Neural cell (in vitro differentiated cells): ENCODE results near the gene INPP5F. TPM values are rescaled to one million over a fixed set of nuclear protein-coding genes. Genes with fewer than 3 reads are reported as not detected.
A peak's percentile ranks its signal among the peaks of the same experiment; 100 is the strongest.

Experiments
- H2AFZ ChIP-seq: fragments of 200-600, 300-800 bp; sonication (generic), shearing (Covaris generic); 2 replicates; pipeline ENCODE4 v1.6.0; 2014; ENCODE audit warnings: low read depth, mild to moderate bottlenecking, antibody characterized with exemption, low read length, moderate library complexity
- H3F3A ChIP-seq: fragments of 200-600 bp; shearing (Covaris generic); 2 replicates; pipeline ENCODE4 v1.6.1; 2016; ENCODE audit warnings: mild to moderate bottlenecking, moderate library complexity, mixed read lengths, antibody characterized with exemption, low read length; ENCODE audit not compliant: insufficient read depth, poor library complexity, severe bottlenecking
- H3K27ac ChIP-seq: fragments of 200-600, 300-800 bp; sonication (generic), shearing (Covaris generic); 2 replicates; pipeline ENCODE4 v1.5.1; 2014; ENCODE audit warnings: mild to moderate bottlenecking, low read length, moderate library complexity
- H3K27me3 ChIP-seq: fragments of 300-800, 200-600 bp; sonication (generic), shearing (Covaris generic); 2 replicates; pipeline ENCODE4 v1.6.0; 2014; ENCODE audit warnings: mild to moderate bottlenecking, low read depth, low read length, moderate library complexity; ENCODE audit not compliant: insufficient read depth
- H3K36me3 ChIP-seq: fragments of 300-800, 200-600 bp; sonication (generic), shearing (Covaris generic); 2 replicates; pipeline ENCODE4 v1.5.1; 2014; ENCODE audit warnings: mild to moderate bottlenecking, antibody characterized with exemption, low read length, moderate library complexity; ENCODE audit not compliant: insufficient read depth
- H3K4me2 ChIP-seq: fragments of 300-800, 200-600 bp; sonication (generic), shearing (Covaris generic); 2 replicates; pipeline ENCODE4 v1.6.0; 2014; ENCODE audit warnings: mild to moderate bottlenecking, low read length
- H3K4me3 ChIP-seq: fragments of 300-800, 200-600 bp; sonication (generic), shearing (Covaris generic); 2 replicates; pipeline ENCODE4 v1.5.1; 2014; ENCODE audit warnings: mild to moderate bottlenecking, low read length, moderate library complexity
- H3K79me2 ChIP-seq: fragments of 200-600 bp; shearing (Covaris generic); replicated peaks from 2 replicates; pipeline ENCODE4 v1.6.0; 2014; ENCODE audit warnings: mild to moderate bottlenecking, low read length, moderate library complexity; ENCODE audit not compliant: insufficient read depth
- H3K9ac ChIP-seq: fragments of 300-800, 200-600 bp; sonication (generic), shearing (Covaris generic); 2 replicates; pipeline ENCODE4 v1.6.1; 2016; ENCODE audit warnings: mild to moderate bottlenecking, low read length, mixed read lengths
- H3K9me2 ChIP-seq: fragments of 200-600 bp; shearing (Covaris generic); 2 replicates; pipeline ENCODE4 v1.6.1; 2016; ENCODE audit warnings: mild to moderate bottlenecking, low read length, mixed read lengths; ENCODE audit not compliant: insufficient read depth
- H3K9me3 ChIP-seq: fragments of 200-600, 300-800 bp; sonication (generic), shearing (Covaris generic); 2 replicates; pipeline ENCODE4 v1.6.1; 2016; ENCODE audit warnings: mild to moderate bottlenecking, mixed run types, low read length, moderate library complexity, mixed read lengths
- H4K20me1 ChIP-seq: fragments of 200-600 bp; shearing (Covaris generic); 2 replicates; pipeline ENCODE4 v1.6.1; 2016; ENCODE audit warnings: mild to moderate bottlenecking, mixed run types; ENCODE audit not compliant: insufficient read depth
- EP300 ChIP-seq: fragments of 450-650 bp; conservative IDR thresholded peaks from 2 replicates; pipeline ENCODE4 v1.6.1; 2014; ENCODE audit warnings: antibody characterized with exemption, mild to moderate bottlenecking, moderate library complexity; ENCODE audit not compliant: poor library complexity, severe bottlenecking
- EZH2 ChIP-seq: fragments of 200-600, 300-800 bp; shearing (Covaris generic), sonication (generic); IDR thresholded peaks from 2 replicates; pipeline ENCODE4 v1.6.1; 2014; ENCODE audit warnings: antibody characterized with exemption, low read length, borderline replicate concordance, mild to moderate bottlenecking; ENCODE audit not compliant: insufficient read depth, poor library complexity, severe bottlenecking
- MXI1 ChIP-seq: fragments of 450-650 bp; conservative IDR thresholded peaks from 2 replicates; pipeline ENCODE4 v1.6.1; 2014; ENCODE audit warnings: antibody characterized with exemption, mild to moderate bottlenecking; ENCODE audit not compliant: poor library complexity, severe bottlenecking
- POLR2AphosphoS5 ChIP-seq: IDR thresholded peaks from 2 replicates; pipeline ENCODE4 v1.6.1; 2012
- RAD21 ChIP-seq: fragments of 450-650 bp; conservative IDR thresholded peaks from 2 replicates; pipeline ENCODE4 v1.6.1; 2014; ENCODE audit warnings: antibody characterized with exemption, mild to moderate bottlenecking, moderate library complexity
- REST ChIP-seq: IDR thresholded peaks from 2 replicates; pipeline ENCODE4 v1.6.1; 2012; ENCODE audit warnings: borderline replicate concordance
- SMC3 ChIP-seq: fragments of 450-650 bp; conservative IDR thresholded peaks from 2 replicates; pipeline ENCODE4 v1.6.1; 2014; ENCODE audit warnings: antibody characterized with exemption, mild to moderate bottlenecking, moderate library complexity; ENCODE audit not compliant: poor library complexity
- TAF1 ChIP-seq: IDR thresholded peaks from 2 replicates; pipeline ENCODE4 v1.6.1; 2012; ENCODE audit warnings: low read depth
- polyA plus RNA-seq: library from polyadenylated mRNA; depleted of rRNA; stranded (reverse); fragments of >200 nt; gene quantifications from 2 replicates; pipeline ENCODE4 v1.2.3, GENCODE V29; 2014
- TF ChIP-seq, protein P1 (sequence below): fragments of 450-650 bp; IDR thresholded peaks from 2 replicates; pipeline ENCODE4 v1.5.1; 2014; ENCODE audit warnings: antibody characterized with exemption, mild to moderate bottlenecking, moderate library complexity; ENCODE audit not compliant: poor library complexity, severe bottlenecking

INPP5F gene
- polyA plus RNA-seq, 1 donor from 2014 or later: 114 TPM

DNA sequence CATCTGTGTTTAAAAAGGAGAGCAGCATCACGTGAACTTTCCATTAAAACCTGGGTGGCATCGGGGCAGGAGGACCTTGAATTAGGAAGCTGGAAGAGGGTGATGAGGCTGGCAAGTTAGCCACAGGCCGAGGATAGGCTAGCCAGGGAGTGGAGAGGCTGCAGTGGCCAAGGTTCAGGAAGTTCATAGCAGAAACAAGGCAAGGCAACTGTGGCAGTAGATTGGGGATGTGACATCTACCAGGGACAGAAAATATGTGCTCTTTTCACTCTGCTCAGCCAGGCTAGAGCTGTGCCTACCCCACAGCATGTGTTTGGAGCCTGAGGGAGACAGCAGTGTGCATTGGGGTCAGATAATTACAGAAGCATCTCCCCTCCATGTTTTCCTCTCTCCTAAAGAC, 2.2 kb upstream of the INPP5F start:
- no peaks in the 10 kb centered on the region for H3K27me3 ChIP-seq
- TF ChIP-seq MXI1 (no peak), REST (no peak), RAD21 (no peak), TAF1 (no peak), SMC3 (no peak), EZH2 (no peak), POLR2AphosphoS5 (no peak), EP300 (no peak)
- TF ChIP-seq, protein P1, sequence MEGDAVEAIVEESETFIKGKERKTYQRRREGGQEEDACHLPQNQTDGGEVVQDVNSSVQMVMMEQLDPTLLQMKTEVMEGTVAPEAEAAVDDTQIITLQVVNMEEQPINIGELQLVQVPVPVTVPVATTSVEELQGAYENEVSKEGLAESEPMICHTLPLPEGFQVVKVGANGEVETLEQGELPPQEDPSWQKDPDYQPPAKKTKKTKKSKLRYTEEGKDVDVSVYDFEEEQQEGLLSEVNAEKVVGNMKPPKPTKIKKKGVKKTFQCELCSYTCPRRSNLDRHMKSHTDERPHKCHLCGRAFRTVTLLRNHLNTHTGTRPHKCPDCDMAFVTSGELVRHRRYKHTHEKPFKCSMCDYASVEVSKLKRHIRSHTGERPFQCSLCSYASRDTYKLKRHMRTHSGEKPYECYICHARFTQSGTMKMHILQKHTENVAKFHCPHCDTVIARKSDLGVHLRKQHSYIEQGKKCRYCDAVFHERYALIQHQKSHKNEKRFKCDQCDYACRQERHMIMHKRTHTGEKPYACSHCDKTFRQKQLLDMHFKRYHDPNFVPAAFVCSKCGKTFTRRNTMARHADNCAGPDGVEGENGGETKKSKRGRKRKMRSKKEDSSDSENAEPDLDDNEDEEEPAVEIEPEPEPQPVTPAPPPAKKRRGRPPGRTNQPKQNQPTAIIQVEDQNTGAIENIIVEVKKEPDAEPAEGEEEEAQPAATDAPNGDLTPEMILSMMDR: no peak
- H3F3A ChIP-seq: no peaks in the 10 kb centered on the region
- no peak overlapping the region for H3K4me2 ChIP-seq
- no peaks in the 10 kb centered on the region for H4K20me1 ChIP-seq
- no peak overlapping the region for H3K9ac ChIP-seq
- H3K9me3 ChIP-seq: no peaks in the 10 kb centered on the region
- H3K9me2 ChIP-seq: no peaks in the 10 kb centered on the region
- H3K36me3 ChIP-seq: no peaks in the 10 kb centered on the region
- H2AFZ ChIP-seq: no peak overlapping the region
- H3K79me2 ChIP-seq: peaks cover 23% of the 10 kb centered on the region
- no peak overlapping the region for H3K27ac ChIP-seq
- peak overlapping the region; percentile 38 for H3K4me3 ChIP-seq

DNA sequence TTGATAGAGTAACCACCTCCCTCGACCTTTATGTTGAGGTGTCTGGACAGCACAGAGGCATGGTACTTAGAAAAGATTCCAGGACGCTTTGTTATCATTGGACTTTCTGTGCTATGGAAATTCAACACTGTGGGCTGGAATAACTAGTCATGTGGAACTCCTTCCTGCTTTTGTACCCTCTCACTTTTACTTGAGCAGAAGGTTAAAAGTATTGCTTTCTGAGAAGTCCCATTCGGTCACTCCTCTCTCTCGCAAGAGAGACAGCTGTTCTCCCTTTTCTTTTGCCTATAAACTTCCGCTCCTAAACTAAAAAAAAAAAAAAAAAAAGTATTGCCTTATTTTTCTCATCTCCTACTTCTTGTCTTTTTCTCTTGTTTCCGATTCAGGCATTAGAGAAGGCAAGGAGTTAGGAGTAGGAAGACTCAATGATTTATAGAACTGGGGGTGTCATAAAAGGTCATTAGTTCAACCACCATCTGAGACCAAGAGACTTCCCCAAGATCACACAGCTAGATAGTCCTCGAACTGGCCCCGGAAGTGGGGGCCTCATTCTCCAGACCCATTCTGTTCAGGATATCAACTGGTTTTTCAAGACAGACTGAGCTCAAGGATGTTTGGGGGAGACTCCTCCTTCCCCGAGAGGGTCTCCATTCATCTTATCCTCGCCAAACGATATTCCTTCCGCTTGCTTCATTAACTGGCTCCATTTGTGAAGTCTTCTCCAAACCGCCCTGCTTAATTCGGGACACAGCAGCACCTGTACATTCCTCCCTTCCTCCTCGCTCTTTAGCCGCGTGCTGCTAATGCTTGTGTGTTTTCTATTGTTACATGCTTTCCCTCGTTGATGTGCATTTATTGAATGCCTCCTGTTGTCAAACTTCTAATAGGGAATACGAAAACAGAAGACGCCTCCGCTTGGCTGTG, 995 bp upstream of the INPP5F start:
- H3K36me3 ChIP-seq: no peaks in the 10 kb centered on the region
- peak overlapping the region; percentile 76 for H3K4me3 ChIP-seq
- no peaks in the 10 kb centered on the region for H3F3A ChIP-seq
- H4K20me1 ChIP-seq: no peaks in the 10 kb centered on the region
- no peaks in the 10 kb centered on the region for H3K9me3 ChIP-seq
- no peaks in the 10 kb centered on the region for H3K9me2 ChIP-seq
- peak overlapping the region; percentile 69 for H2AFZ ChIP-seq
- no peaks in the 10 kb centered on the region for H3K27me3 ChIP-seq
- peak overlapping the region; percentile 81 for H3K27ac ChIP-seq
- H3K79me2 ChIP-seq: peaks cover 25% of the 10 kb centered on the region
- peak overlapping the region; percentile 87 for H3K9ac ChIP-seq
- TF ChIP-seq MXI1: peak; percentile 10
- TF ChIP-seq REST: no peak
- peak overlapping the region; percentile 43 for H3K4me2 ChIP-seq
